ENCODE data around the gene WNT7A.

WNT7A gene

DNA sequence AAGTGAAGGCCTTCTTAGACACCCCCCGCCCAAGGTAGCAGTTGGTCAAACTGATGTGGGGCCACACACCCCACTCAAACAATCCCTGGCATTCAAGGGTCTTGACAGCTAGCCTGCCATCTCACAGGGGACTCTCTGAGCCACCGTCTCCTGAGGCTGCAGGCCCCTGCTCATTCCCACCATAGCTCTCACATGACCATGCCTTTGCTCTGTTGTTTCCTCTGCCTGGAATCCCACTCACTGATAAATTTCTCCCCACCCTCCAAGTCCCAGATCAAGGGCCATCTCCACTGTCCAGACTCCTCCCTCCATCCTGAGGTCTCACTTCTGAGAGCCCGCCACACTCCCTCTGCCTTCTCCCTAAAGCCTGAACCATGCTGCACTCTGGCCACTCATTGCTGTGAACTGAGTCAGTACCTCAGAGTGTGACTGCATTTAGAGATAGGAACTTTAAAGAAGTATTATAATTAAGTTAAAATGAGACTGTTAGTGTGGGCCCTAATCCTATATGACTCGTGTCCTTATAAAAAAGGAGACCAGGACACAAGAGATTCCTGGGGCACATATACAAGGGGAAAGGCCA lies 10.0 kb downstream of the WNT7A start:
- H4K20me1 ChIP-seq (ENCODE audit: insufficient read depth, low read length, poor library complexity, severe bottlenecking): no peaks in the 10 kb centered on the region
- H3F3A ChIP-seq (ENCODE audit: low read depth): no peaks in the 10 kb centered on the region
- H2AFZ ChIP-seq (ENCODE audit: low read length): no peak overlapping the region
- no peak overlapping the region for H3K4me3 ChIP-seq (ENCODE audit: low read length, poor library complexity, severe bottlenecking)
- peaks cover 13% of the 10 kb centered on the region for H3K4me1 ChIP-seq (ENCODE audit: insufficient read depth, low read length, poor library complexity, severe bottlenecking)
- H3K9me3 ChIP-seq (ENCODE audit: insufficient read depth, low read depth, low read length): no peaks in the 10 kb centered on the region
- H3K27me3 ChIP-seq (ENCODE audit: insufficient read depth, low read length, poor library complexity, severe bottlenecking): no peaks in the 10 kb centered on the region
- H3K36me3 ChIP-seq (ENCODE audit: insufficient read depth, low read length): no peaks in the 10 kb centered on the region
- TF ChIP-seq EZH2phosphoT487 (IDR thresholded peaks at IDR 0.05; ENCODE audit: borderline replicate concordance): no peak
- TF ChIP-seq, protein P1, sequence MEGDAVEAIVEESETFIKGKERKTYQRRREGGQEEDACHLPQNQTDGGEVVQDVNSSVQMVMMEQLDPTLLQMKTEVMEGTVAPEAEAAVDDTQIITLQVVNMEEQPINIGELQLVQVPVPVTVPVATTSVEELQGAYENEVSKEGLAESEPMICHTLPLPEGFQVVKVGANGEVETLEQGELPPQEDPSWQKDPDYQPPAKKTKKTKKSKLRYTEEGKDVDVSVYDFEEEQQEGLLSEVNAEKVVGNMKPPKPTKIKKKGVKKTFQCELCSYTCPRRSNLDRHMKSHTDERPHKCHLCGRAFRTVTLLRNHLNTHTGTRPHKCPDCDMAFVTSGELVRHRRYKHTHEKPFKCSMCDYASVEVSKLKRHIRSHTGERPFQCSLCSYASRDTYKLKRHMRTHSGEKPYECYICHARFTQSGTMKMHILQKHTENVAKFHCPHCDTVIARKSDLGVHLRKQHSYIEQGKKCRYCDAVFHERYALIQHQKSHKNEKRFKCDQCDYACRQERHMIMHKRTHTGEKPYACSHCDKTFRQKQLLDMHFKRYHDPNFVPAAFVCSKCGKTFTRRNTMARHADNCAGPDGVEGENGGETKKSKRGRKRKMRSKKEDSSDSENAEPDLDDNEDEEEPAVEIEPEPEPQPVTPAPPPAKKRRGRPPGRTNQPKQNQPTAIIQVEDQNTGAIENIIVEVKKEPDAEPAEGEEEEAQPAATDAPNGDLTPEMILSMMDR (conservative IDR thresholded peaks at IDR 0.05; ENCODE audit: low read length): no peak
- no peaks in the 10 kb centered on the region for H3K9me2 ChIP-seq (replicated peaks; ENCODE audit: low read depth, low read length)
- no peak overlapping the region for H3K4me2 ChIP-seq (ENCODE audit: low read depth, low read length, poor library complexity, severe bottlenecking)
- no peaks in the 10 kb centered on the region for H3K79me2 ChIP-seq (ENCODE audit: insufficient read depth, low read length)
- H3K9ac ChIP-seq (ENCODE audit: low read depth, low read length, poor library complexity, severe bottlenecking): no peak overlapping the region

DNA sequence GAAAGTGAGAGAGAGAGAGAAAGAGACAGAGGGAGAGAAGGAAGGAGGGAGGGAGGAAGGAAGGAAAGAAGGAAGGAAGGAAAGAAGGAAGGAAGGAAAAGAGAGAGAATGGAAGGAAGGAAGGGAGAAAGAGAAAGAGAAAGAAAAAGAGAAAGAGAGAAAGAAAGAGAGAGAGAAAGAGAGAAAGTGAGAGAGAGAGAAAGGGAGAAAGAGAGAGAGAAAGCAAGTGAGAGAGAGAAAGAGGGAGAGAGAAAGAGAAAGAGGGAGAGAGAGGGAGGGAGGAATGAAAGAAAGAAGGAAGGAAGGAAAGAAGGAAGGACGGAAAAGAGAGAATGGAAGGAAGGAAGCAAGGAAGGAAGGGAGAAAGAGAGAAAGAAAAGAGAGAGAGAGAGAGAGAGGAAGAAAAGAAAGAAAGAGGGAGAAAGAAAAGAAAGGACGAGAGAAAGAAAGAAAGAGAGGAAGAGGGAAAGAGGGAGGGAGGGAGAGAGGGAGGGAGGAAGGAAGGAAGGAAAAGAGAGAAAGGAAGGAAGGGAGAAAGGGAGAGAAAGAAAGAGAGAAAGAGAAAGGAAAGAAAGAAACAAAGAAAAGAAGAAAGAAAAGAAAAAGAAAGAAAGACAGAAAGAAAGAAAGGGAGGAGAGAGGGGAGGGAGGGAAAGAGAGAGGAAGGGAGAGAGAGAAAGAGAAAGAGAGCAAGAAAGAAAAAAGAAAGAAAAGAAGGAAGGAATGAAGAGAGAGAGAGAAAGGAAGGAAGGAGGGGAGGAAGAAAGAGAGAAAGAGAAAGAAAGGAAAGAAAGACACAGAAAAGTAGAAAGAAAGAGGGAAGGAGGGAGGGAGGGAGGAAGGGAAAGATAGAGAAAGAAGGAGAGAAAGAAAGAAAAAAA lies 10.8 kb downstream of the WNT7A start:
- H4K20me1 ChIP-seq (ENCODE audit: insufficient read depth, low read length, poor library complexity, severe bottlenecking): no peaks in the 10 kb centered on the region
- no peak overlapping the region for H3K9ac ChIP-seq (ENCODE audit: low read depth, low read length, poor library complexity, severe bottlenecking)
- no peaks in the 10 kb centered on the region for H3K9me2 ChIP-seq (replicated peaks; ENCODE audit: low read depth, low read length)
- TF ChIP-seq, protein P1 (conservative IDR thresholded peaks at IDR 0.05; ENCODE audit: low read length): no peak
- no peaks in the 10 kb centered on the region for H3K36me3 ChIP-seq (ENCODE audit: insufficient read depth, low read length)
- H2AFZ ChIP-seq (ENCODE audit: low read length): no peak overlapping the region
- H3K79me2 ChIP-seq (ENCODE audit: insufficient read depth, low read length): no peaks in the 10 kb centered on the region
- no peaks in the 10 kb centered on the region for H3K27me3 ChIP-seq (ENCODE audit: insufficient read depth, low read length, poor library complexity, severe bottlenecking)
- peaks cover 13% of the 10 kb centered on the region for H3K4me1 ChIP-seq (ENCODE audit: insufficient read depth, low read length, poor library complexity, severe bottlenecking)
- no peak overlapping the region for H3K4me3 ChIP-seq (ENCODE audit: low read length, poor library complexity, severe bottlenecking)
- no peak overlapping the region for H3K4me2 ChIP-seq (ENCODE audit: low read depth, low read length, poor library complexity, severe bottlenecking)
- no peaks in the 10 kb centered on the region for H3F3A ChIP-seq (ENCODE audit: low read depth)
- no peaks in the 10 kb centered on the region for H3K9me3 ChIP-seq (ENCODE audit: insufficient read depth, low read depth, low read length)

DNA sequence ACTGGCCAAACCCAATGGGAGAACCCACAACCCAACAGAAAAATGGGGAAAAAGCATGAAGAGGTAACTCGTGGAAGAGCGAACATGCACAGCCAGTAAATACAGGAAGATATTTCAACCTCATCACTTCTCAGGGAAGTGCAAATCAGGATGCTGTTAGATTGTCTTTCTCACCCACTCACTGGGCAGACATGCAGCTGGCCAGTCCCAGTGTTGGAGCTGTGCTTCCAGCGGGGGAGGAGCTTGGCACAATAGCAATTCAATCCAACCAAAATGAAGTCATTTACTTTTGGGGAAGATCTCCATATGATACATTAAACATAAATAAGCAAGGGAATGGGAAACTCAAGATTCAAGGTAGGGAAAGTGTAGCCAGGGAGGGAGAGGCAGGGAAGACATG lies 12.1 kb downstream of the WNT7A start:
- no peaks in the 10 kb centered on the region for H3K79me2 ChIP-seq (ENCODE audit: insufficient read depth, low read length)
- no peak overlapping the region for H3K4me2 ChIP-seq (ENCODE audit: low read depth, low read length, poor library complexity, severe bottlenecking)
- H3K4me1 ChIP-seq (ENCODE audit: insufficient read depth, low read length, poor library complexity, severe bottlenecking): peaks cover 13% of the 10 kb centered on the region
- no peaks in the 10 kb centered on the region for H3F3A ChIP-seq (ENCODE audit: low read depth)
- no peak overlapping the region for H3K4me3 ChIP-seq (ENCODE audit: low read length, poor library complexity, severe bottlenecking)
- H3K9ac ChIP-seq (ENCODE audit: low read depth, low read length, poor library complexity, severe bottlenecking): no peak overlapping the region
- no peak overlapping the region for H2AFZ ChIP-seq (ENCODE audit: low read length)
- TF ChIP-seq, protein P1 (conservative IDR thresholded peaks at IDR 0.05; ENCODE audit: low read length): no peak
- no peak for TF ChIP-seq EZH2phosphoT487 (IDR thresholded peaks at IDR 0.05; ENCODE audit: borderline replicate concordance)
- H3K9me3 ChIP-seq (ENCODE audit: insufficient read depth, low read depth, low read length): no peaks in the 10 kb centered on the region
- no peaks in the 10 kb centered on the region for H3K9me2 ChIP-seq (replicated peaks; ENCODE audit: low read depth, low read length)
- H4K20me1 ChIP-seq (ENCODE audit: insufficient read depth, low read length, poor library complexity, severe bottlenecking): no peaks in the 10 kb centered on the region
- no peaks in the 10 kb centered on the region for H3K27me3 ChIP-seq (ENCODE audit: insufficient read depth, low read length, poor library complexity, severe bottlenecking)
- H3K36me3 ChIP-seq (ENCODE audit: insufficient read depth, low read length): no peaks in the 10 kb centered on the region
